Activated CD4-positive, alpha-beta T cell treated with anti-CD3 and anti-CD28 coated beads, Interleukin-2, amount 10 ng/mL, durations not matched to agents 7 days and 5 days (primary cell): Measurements from ENCODE around the gene TENM3. TPM values are rescaled to one million over a fixed set of nuclear protein-coding genes. Genes with fewer than 3 reads are reported as not detected.
"Not testable (repeated sequence)": the region's sequence is repeated elsewhere in the genome, so short reads cannot be mapped to it uniquely, and the experiment has no call there.

Experiments
- CTCF ChIA-PET: fragments of 350-600 bp; sonication (Branson Sonifier 250); formaldehyde crosslinking; loops from one replicate; lab custom pipeline; 2021; ENCODE audit warnings: antibody characterized with exemption; lab: Charles Lee
- POLR2A ChIA-PET: fragments of 350-600 bp; sonication (Branson Sonifier 250); formaldehyde crosslinking; loops from one replicate; lab custom pipeline; 2021; ENCODE audit warnings: antibody characterized with exemption; lab: Charles Lee
- DNase-seq: peaks from one replicate; pipeline ENCODE4 v3.0.0-alpha.2; 2020
- H3K27ac Mint-ChIP-seq: one replicate; pipeline ENCODE4 v1.8.0; 2021; ENCODE audit warnings: mild to moderate bottlenecking, moderate library complexity, mixed read lengths
- H3K27me3 Mint-ChIP-seq: one replicate; pipeline ENCODE4 v1.8.0; 2021; ENCODE audit warnings: mixed read lengths
- H3K36me3 Mint-ChIP-seq: one replicate; pipeline ENCODE4 v1.8.0; 2021; ENCODE audit warnings: low read depth, mixed read lengths
- H3K4me1 Mint-ChIP-seq: one replicate; pipeline ENCODE4 v1.8.0; 2021; ENCODE audit warnings: mixed read lengths
- H3K4me3 Mint-ChIP-seq: one replicate; pipeline ENCODE4 v1.8.0; 2021; ENCODE audit warnings: mild to moderate bottlenecking, moderate library complexity, mixed read lengths
- H3K9me3 Mint-ChIP-seq: one replicate; pipeline ENCODE4 v1.8.0; 2021; ENCODE audit warnings: mixed read lengths
- total RNA-seq, 2 experiments: library from RNA; stranded (reverse); gene quantifications; one replicate each; pipeline ENCODE4 v1.2.3, GENCODE V29; 2021

TENM3 gene
- total RNA-seq, 2 experiments from 2014 or later: not detected

GRCh38 chr4:182812916-182813315 lies 569.7 kb downstream of the TENM3 start:
- DNase-seq: no peak
- Mint-ChIP-seq H3K27ac (no peak overlapping the region), H3K9me3 (peaks cover 20% of the 10 kb centered on the region), H3K4me3 (no peak overlapping the region), H3K27me3 (peaks cover 4% of the 10 kb centered on the region), H3K4me1 (peaks cover 8% of the 10 kb centered on the region), H3K36me3 (peaks cover 4% of the 10 kb centered on the region)
- ChIA-PET POLR2A (no interaction called here), CTCF (no interaction called here)

DNA sequence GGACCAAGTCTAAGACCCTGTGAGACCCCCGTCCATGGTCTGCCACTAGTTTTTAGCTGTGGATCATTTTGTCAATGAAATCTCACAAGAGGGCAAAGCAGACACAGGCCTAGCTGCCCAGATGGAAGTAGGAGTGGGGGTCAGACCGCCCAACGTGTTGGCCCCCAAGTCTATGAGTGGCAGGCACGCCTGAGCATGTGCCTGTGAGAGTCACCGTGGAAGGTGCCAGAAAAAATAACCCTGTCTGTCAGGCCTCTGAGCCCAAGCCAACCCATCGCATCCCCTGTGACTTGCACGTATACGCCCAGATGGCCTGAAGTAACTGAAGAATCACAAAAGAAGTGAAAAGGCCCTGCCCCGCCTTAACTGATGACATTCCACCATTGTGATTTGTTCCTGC lies 570.9 kb downstream of the TENM3 start:
- peaks cover 20% of the 10 kb centered on the region for H3K9me3 Mint-ChIP-seq
- CTCF ChIA-PET, H3K27ac Mint-ChIP-seq, H3K27me3 Mint-ChIP-seq, H3K4me3 Mint-ChIP-seq, DNase-seq, POLR2A ChIA-PET, H3K4me1 Mint-ChIP-seq, H3K36me3 Mint-ChIP-seq: not testable (repeated sequence)

GRCh38 chr4:182818926-182819730 lies 575.9 kb downstream of the TENM3 start:
- Mint-ChIP-seq H3K27me3 (peaks cover 2% of the 10 kb centered on the region), H3K4me3 (no peak overlapping the region), H3K27ac (no peak overlapping the region), H3K36me3 (no peaks in the 10 kb centered on the region), H3K9me3 (no peaks in the 10 kb centered on the region), H3K4me1 (peaks cover 4% of the 10 kb centered on the region)
- ChIA-PET POLR2A (no interaction called here), CTCF (no interaction called here)
- no peak for DNase-seq

DNA sequence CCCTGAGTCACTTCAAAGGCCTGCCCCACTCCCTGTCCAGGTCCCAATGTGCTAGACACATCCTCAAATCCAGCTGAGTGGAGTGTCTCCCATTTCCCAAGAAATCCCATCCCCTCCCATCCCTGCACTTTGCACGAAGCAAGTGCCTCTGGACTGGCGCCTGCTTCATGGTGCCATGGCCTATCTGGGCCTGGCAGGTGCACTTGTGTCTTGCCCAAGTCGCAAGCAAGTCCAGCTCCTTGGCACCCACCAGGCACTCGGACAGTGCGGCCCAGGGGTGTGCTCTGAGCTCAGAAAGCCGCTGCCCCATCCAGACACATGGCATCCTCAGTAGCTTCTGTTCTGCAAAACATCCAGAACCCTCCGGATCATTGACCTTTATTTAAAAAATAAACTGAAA lies 576.5 kb downstream of the TENM3 start:
- H3K9me3 Mint-ChIP-seq: no peaks in the 10 kb centered on the region
- CTCF ChIA-PET: interaction anchor here (1.4 kb wide), 1 partner anchor 93 kb away, joined by 3 read pairs; no protein-coding TSS in a partner anchor
- no peak overlapping the region for H3K27ac Mint-ChIP-seq
- peaks cover 4% of the 10 kb centered on the region for H3K4me1 Mint-ChIP-seq
- POLR2A ChIA-PET: no interaction called here
- no peak for DNase-seq
- H3K4me3 Mint-ChIP-seq: no peak overlapping the region
- no peaks in the 10 kb centered on the region for H3K36me3 Mint-ChIP-seq
- H3K27me3 Mint-ChIP-seq: peaks cover 2% of the 10 kb centered on the region

DNA sequence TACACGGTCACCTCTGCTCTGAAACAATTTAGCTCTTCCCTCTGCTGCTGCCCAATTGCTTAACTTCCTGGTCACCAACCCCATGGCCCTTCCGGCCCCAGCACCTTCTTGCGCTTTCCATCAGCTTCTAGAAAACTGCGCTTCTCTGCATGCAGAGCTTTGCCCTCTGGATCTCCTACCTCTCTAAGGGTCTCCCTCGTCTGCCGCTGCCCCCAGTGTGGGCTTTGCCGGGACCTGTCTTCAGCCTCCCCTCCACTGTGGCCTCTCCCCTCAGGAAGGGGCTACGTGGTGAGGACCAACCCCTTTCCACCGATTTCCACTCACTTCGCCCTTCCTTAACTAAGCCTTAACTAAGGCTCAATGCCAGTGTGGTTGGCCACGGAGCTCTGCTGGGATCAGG lies 579.4 kb downstream of the TENM3 start:
- Mint-ChIP-seq H3K27ac (no peak overlapping the region), H3K9me3 (no peaks in the 10 kb centered on the region), H3K4me3 (no peak overlapping the region), H3K27me3 (no peaks in the 10 kb centered on the region), H3K4me1 (peaks cover 12% of the 10 kb centered on the region), H3K36me3 (no peaks in the 10 kb centered on the region)
- ChIA-PET CTCF (interaction anchor here (0.8 kb wide), 1 partner anchor 16 kb away, joined by 3 read pairs; no protein-coding TSS in a partner anchor), POLR2A (no interaction called here)
- DNase-seq: no peak

GRCh38 chr4:182823576-182823975 lies 580.4 kb downstream of the TENM3 start:
- ChIA-PET POLR2A (no interaction called here), CTCF (no interaction called here)
- H3K9me3 Mint-ChIP-seq: no peaks in the 10 kb centered on the region
- peaks cover 12% of the 10 kb centered on the region for H3K4me1 Mint-ChIP-seq
- no peak overlapping the region for H3K4me3 Mint-ChIP-seq
- no peak overlapping the region for H3K27ac Mint-ChIP-seq
- no peaks in the 10 kb centered on the region for H3K36me3 Mint-ChIP-seq
- H3K27me3 Mint-ChIP-seq: no peaks in the 10 kb centered on the region
- no peak for DNase-seq

- CTCF ChIA-PET: interaction anchor here (0.6 kb wide), 1 partner anchor 53 kb away, joined by 3 read pairs; no protein-coding TSS in a partner anchor
- no peaks in the 10 kb centered on the region for H3K36me3 Mint-ChIP-seq
- H3K4me1 Mint-ChIP-seq: peaks cover 12% of the 10 kb centered on the region
Measured at GRCh38 chr4:182825003-182825402, 581.8 kb downstream of the TENM3 start.

DNA sequence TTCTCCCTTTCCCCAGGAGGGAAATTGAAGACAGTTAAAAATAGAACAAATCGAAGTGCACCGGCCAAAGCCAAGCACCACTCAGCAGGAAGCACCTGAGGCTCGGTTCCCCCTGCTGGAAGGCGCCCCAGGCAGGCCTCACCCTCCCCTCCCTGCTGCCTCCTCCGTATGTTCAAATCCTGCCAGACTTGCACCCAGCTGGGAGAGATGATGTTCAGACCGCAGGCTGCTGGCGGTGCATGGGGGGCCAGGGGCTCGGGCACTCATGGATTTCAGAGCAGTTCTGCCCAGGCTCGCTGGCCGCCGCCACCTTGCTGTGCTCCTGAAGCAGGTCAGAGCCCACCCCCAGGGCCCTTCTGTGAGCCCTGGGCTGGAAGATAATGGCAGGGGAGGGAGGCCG lies 582.6 kb downstream of the TENM3 start:
- ChIA-PET CTCF (no interaction called here), POLR2A (no interaction called here)
- Mint-ChIP-seq H3K4me3 (no peak overlapping the region), H3K4me1 (peaks cover 12% of the 10 kb centered on the region), H3K27ac (no peak overlapping the region), H3K9me3 (no peaks in the 10 kb centered on the region), H3K36me3 (no peaks in the 10 kb centered on the region), H3K27me3 (no peaks in the 10 kb centered on the region)
- DNase-seq: no peak

More at GRCh38 chr4:182825003-182825402, 581.8 kb downstream of the TENM3 start:
- H3K9me3 Mint-ChIP-seq: no peaks in the 10 kb centered on the region
- no peak overlapping the region for H3K4me3 Mint-ChIP-seq
- no peak overlapping the region for H3K27ac Mint-ChIP-seq
- DNase-seq: no peak
- no peaks in the 10 kb centered on the region for H3K27me3 Mint-ChIP-seq
- POLR2A ChIA-PET: no interaction called here

GRCh38 chr4:182826391-182826790 lies 583.2 kb downstream of the TENM3 start:
- no peaks in the 10 kb centered on the region for H3K27me3 Mint-ChIP-seq
- peaks cover 12% of the 10 kb centered on the region for H3K4me1 Mint-ChIP-seq
- DNase-seq: peak; percentile 35
- peak overlapping the region; percentile 41 for H3K27ac Mint-ChIP-seq
- no peaks in the 10 kb centered on the region for H3K9me3 Mint-ChIP-seq
- POLR2A ChIA-PET: no interaction called here
- CTCF ChIA-PET: no interaction called here
- H3K4me3 Mint-ChIP-seq: no peak overlapping the region
- no peaks in the 10 kb centered on the region for H3K36me3 Mint-ChIP-seq

DNA sequence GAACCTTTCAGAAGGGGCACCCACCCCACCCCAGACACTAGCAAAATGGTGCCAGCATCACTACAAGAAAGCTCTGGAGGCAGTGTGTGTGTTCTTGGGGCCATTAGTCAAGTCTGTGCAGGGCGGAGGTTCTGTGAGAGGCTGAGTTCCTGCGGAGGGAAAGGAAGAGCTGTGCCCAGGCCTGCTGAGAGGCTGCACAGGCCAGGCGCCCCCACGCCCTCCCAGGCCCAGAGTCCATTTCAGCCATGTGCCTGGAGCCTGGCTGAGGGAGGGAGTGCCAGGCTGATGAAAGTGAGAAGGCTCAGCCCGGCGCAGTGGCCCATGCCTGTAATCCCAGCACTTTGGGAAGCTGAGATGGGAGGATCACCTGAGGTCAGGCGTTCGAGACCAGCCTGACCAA lies 584.0 kb downstream of the TENM3 start:
- Mint-ChIP-seq H3K9me3 (no peaks in the 10 kb centered on the region), H3K27me3 (peaks cover under 1% of the 10 kb centered on the region), H3K4me1 (peaks cover 12% of the 10 kb centered on the region), H3K4me3 (no peak overlapping the region), H3K36me3 (no peaks in the 10 kb centered on the region), H3K27ac (no peak overlapping the region)
- DNase-seq: no peak
- ChIA-PET CTCF (interaction anchor here (0.6 to 1.1 kb wide), 2 partner anchors 18 to 292 kb away, joined by 3 to 4 read pairs; no protein-coding TSS in a partner anchor), POLR2A (no interaction called here)

- no peak overlapping the region for H3K27ac Mint-ChIP-seq
- POLR2A ChIA-PET: no interaction called here
- no peaks in the 10 kb centered on the region for H3K9me3 Mint-ChIP-seq
- no peak for DNase-seq
- H3K4me3 Mint-ChIP-seq: no peak overlapping the region
- peaks cover 5% of the 10 kb centered on the region for H3K27me3 Mint-ChIP-seq
- peaks cover 12% of the 10 kb centered on the region for H3K4me1 Mint-ChIP-seq
- CTCF ChIA-PET: interaction anchor here (1.1 kb wide), 1 partner anchor 19 kb away, joined by 4 read pairs; no protein-coding TSS in a partner anchor
- H3K36me3 Mint-ChIP-seq: no peaks in the 10 kb centered on the region
Measured at GRCh38 chr4:182827954-182828353, 584.8 kb downstream of the TENM3 start.

DNA sequence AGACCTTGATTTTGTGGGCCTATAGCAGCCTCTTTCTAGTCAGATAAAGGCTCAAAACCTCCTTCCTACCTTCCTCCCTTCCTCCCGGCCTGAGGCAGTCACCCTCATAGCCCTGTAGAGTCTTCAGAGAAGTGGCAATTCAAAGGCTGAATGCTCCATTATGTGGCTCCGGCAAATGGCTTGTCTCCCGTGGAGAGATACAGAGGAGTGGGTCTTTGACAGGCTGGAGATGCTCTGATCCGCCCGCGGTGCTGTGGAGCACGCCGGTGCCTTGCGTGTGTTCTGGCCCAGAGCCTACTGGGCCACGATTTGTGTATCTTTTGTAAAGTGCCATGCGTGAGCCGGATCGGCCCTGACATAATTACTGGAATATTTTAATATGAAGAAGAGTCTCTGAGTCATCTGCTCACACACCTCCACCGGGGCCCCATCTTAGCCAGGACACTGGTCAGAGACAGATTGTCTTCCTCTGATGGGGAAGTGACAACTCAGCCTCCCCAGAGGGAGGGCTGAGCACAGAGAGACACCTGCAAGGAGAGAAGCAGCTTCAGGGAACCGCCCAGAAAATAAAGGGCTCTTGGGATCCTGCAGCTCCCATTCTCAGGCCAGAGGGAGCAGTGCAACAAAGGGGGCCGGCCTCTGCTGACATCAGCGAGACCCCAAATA lies 585.3 kb downstream of the TENM3 start:
- Mint-ChIP-seq H3K36me3 (no peaks in the 10 kb centered on the region), H3K4me3 (no peak overlapping the region), H3K9me3 (no peaks in the 10 kb centered on the region), H3K4me1 (peaks cover 10% of the 10 kb centered on the region), H3K27ac (no peak overlapping the region), H3K27me3 (peaks cover 5% of the 10 kb centered on the region)
- CTCF ChIA-PET: interaction anchor here (1.1 kb wide), 1 partner anchor 20 kb away, joined by 4 read pairs; no protein-coding TSS in a partner anchor
- POLR2A ChIA-PET: interaction anchor here (0.6 kb wide), 1 partner anchor 160 kb away, joined by 3 read pairs; no protein-coding TSS in a partner anchor
- no peak for DNase-seq

- CTCF ChIA-PET: no interaction called here
- Mint-ChIP-seq H3K4me1 (peaks cover 8% of the 10 kb centered on the region), H3K27ac (no peak overlapping the region), H3K4me3 (no peak overlapping the region), H3K9me3 (no peaks in the 10 kb centered on the region), H3K36me3 (no peaks in the 10 kb centered on the region), H3K27me3 (peaks cover 5% of the 10 kb centered on the region)
- POLR2A ChIA-PET: interaction anchor here (0.6 kb wide), 1 partner anchor 159 kb away, joined by 3 read pairs; no protein-coding TSS in a partner anchor
- no peak for DNase-seq
Measured at GRCh38 chr4:182829196-182829595, 586.0 kb downstream of the TENM3 start.
